Ishikawa (cell line): ENCODE results near the gene HPRT1.

Experiments
- CEBPB ChIP-seq: IDR thresholded peaks from 2 replicates; pipeline ENCODE4 v1.6.1; 2012
- CREB1 ChIP-seq: IDR thresholded peaks from 2 replicates; pipeline ENCODE4 v1.6.1; 2012; ENCODE audit warnings: low read depth
- EP300 ChIP-seq: IDR thresholded peaks from 2 replicates; pipeline ENCODE4 v1.6.1; 2012; ENCODE audit warnings: borderline replicate concordance
- FOXM1 ChIP-seq: IDR thresholded peaks from 2 replicates; pipeline ENCODE4 v1.6.1; 2012; ENCODE audit warnings: low read depth, borderline replicate concordance
- NFIC ChIP-seq: IDR thresholded peaks from 2 replicates; pipeline ENCODE4 v1.6.1; 2012
- RAD21 ChIP-seq: IDR thresholded peaks from 2 replicates; pipeline ENCODE4 v1.6.1; 2012; ENCODE audit warnings: low read depth
- REST ChIP-seq: IDR thresholded peaks from 2 replicates; pipeline ENCODE4 v1.6.1; 2012; ENCODE audit warnings: low read depth, mild to moderate bottlenecking
- TAF1 ChIP-seq: IDR thresholded peaks from 2 replicates; pipeline ENCODE4 v1.6.1; 2012; ENCODE audit warnings: low read depth, mild to moderate bottlenecking
- TEAD4 ChIP-seq: IDR thresholded peaks from 2 replicates; pipeline ENCODE4 v1.6.1; 2012
- USF1 ChIP-seq: IDR thresholded peaks from 2 replicates; pipeline ENCODE4 v1.6.1; 2012
- YY1 ChIP-seq: IDR thresholded peaks from 2 replicates; pipeline ENCODE4 v1.6.1; 2012; ENCODE audit warnings: low read depth
- TF ChIP-seq, protein P1 (sequence below): IDR thresholded peaks from 2 replicates; pipeline ENCODE4 v1.6.1; 2012

- TF ChIP-seq FOXM1 (no peak), EP300 (no peak), REST (no peak), USF1 (no peak), RAD21 (no peak), TAF1 (no peak), CEBPB (no peak), CREB1 (no peak), NFIC (no peak), YY1 (no peak), TEAD4 (no peak)
- TF ChIP-seq, protein P1, sequence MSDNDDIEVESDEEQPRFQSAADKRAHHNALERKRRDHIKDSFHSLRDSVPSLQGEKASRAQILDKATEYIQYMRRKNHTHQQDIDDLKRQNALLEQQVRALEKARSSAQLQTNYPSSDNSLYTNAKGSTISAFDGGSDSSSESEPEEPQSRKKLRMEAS = no peak
These were observed 12.1 kb downstream of the HPRT1 start for GRCh38 chrX:134472041-134472440.
